Natural killer cell (primary cell): ENCODE results near the gene LHFPL2. TPM values are rescaled to one million over a fixed set of nuclear protein-coding genes. Genes with fewer than 3 reads are reported as not detected.
"Not testable (repeated sequence)": the region's sequence is repeated elsewhere in the genome, so short reads cannot be mapped to it uniquely, and the experiment has no call there.

Experiments used
- ATAC-seq, 3 donors: fragments of 150-1000 bp in 2 of 3; fragments of 200-7000 bp in 1 of 3; cut with Tn5 transposase; 1 replicate in 1 of 3; 2 replicates in 2 of 3; pipeline ENCODE4 v1.10.0; 2021; ENCODE audit warnings: mild to moderate bottlenecking in 2 of 3, moderate library complexity in 2 of 3
- DNase-seq, 2 donors: peaks; one replicate each; pipeline versions ENCODE4 v3.0.0 to v3.0.0-alpha.2; 2013 to 2021; ENCODE audit warnings: mixed read lengths in 1 of 2
- H3K27ac ChIP-seq: one replicate; pipeline ENCODE4 v1.5.1; 2013; ENCODE audit warnings: mild to moderate bottlenecking, low read length
- H3K27me3 ChIP-seq: one replicate; pipeline ENCODE4 v1.6.1; 2013; ENCODE audit warnings: low read length; ENCODE audit not compliant: control insufficient read depth, insufficient read depth
- H3K36me3 ChIP-seq: one replicate; pipeline ENCODE4 v1.6.1; 2013; ENCODE audit warnings: low read length; ENCODE audit not compliant: control insufficient read depth, insufficient read depth
- H3K4me1 ChIP-seq: one replicate; pipeline ENCODE4 v1.6.1; 2013; ENCODE audit warnings: low read length; ENCODE audit not compliant: control insufficient read depth, insufficient read depth
- H3K4me3 ChIP-seq: one replicate; pipeline ENCODE4 v1.5.1; 2013; ENCODE audit warnings: low read length
- H3K9me3 ChIP-seq: one replicate; pipeline ENCODE4 v1.6.1; 2013; ENCODE audit warnings: low read length; ENCODE audit not compliant: control insufficient read depth, insufficient read depth
- H3K27ac Mint-ChIP-seq, 2 donors: one replicate each; pipeline ENCODE4 v1.8.0; 2022; ENCODE audit warnings: mild to moderate bottlenecking in 2 of 2, mixed read lengths in 2 of 2, moderate library complexity in 1 of 2
- H3K27me3 Mint-ChIP-seq, 2 donors: one replicate each; pipeline ENCODE4 v1.8.0; 2022; ENCODE audit warnings: low read depth in 2 of 2, mixed read lengths in 2 of 2
- H3K36me3 Mint-ChIP-seq: one replicate; pipeline ENCODE4 v1.8.0; 2022; ENCODE audit warnings: mixed read lengths
- H3K4me1 Mint-ChIP-seq, 2 donors: one replicate each; pipeline ENCODE4 v1.8.0; 2022; ENCODE audit warnings: mixed read lengths in 2 of 2
- H3K4me3 Mint-ChIP-seq: one replicate; pipeline ENCODE4 v1.8.0; 2022; ENCODE audit warnings: mild to moderate bottlenecking, moderate library complexity, mixed read lengths
- H3K9me3 Mint-ChIP-seq, 2 donors: one replicate each; pipeline ENCODE4 v1.8.0; 2022; ENCODE audit warnings: mixed read lengths in 2 of 2
- WGBS: methylation state at CpG from one replicate; pipeline ENCODE4 v1.1.7; 2013; ENCODE audit warnings: missing lambda C conversion rate; ENCODE audit not compliant: insufficient coverage; 5-methylcytosine and 5-hydroxymethylcytosine counted together
- intact Hi-C: fragments of 100-400 bp; cut with micrococcal nuclease; formaldehyde crosslinking; loops from one replicate; pipeline ENCODE4 v1.14.2; 2022
- total RNA-seq, 4 donors: library from RNA; stranded (reverse); fragments of 120-200 nt in 1 of 4; gene quantifications; one replicate each; pipeline versions ENCODE4 v1.2.3 to v1.2.4, GENCODE V29; 2013 to 2022
- TF ChIP-seq, protein P1 (sequence below): fragments of 200-600 bp; IDR thresholded peaks from one replicate; pipeline ENCODE4 v1.8.0; 2022; ENCODE audit warnings: antibody characterized with exemption

The LHFPL2 gene
- total RNA-seq, 3 donors from 2014 or later (not counting 1 experiment from before 2014, with no cell fraction given), result 0.85 to 1.9 (median 1.00) TPM

DNA sequence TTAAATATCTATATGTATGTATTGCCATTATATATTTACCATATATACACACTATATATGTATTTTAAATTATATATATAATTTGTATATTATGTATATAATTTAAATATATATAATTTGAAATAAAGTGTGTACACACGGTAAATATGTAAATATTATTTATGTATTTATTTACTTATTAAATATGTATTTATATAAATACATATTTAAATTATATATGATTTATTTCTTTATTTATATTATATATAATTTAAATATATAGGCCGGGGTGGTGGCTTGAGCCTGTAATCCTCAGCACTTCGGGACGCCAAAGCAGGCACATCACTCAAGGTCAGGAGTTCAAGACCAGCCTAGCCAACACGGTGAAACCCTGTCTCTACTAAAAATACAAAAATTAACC is 31.3 kb upstream of the LHFPL2 start:
- Histone ChIP-seq H3K4me1 (no peaks in the 10 kb centered on the region), H3K27ac (no peak overlapping the region), H3K27me3 (no peaks in the 10 kb centered on the region), H3K9me3 (no peaks in the 10 kb centered on the region), H3K36me3 (no peaks in the 10 kb centered on the region), H3K4me3 (no peak overlapping the region)
- no peak for ATAC-seq
- Mint-ChIP-seq H3K27ac (no peak overlapping the region), H3K36me3 (no peaks in the 10 kb centered on the region), H3K27me3 (peaks cover 0 to 5% of the 10 kb centered on the region in 2 donors), H3K4me3 (no peak overlapping the region), H3K4me1 (no peaks in the 10 kb centered on the region), H3K9me3 (no peaks in the 10 kb centered on the region)
- TF ChIP-seq, protein P1, sequence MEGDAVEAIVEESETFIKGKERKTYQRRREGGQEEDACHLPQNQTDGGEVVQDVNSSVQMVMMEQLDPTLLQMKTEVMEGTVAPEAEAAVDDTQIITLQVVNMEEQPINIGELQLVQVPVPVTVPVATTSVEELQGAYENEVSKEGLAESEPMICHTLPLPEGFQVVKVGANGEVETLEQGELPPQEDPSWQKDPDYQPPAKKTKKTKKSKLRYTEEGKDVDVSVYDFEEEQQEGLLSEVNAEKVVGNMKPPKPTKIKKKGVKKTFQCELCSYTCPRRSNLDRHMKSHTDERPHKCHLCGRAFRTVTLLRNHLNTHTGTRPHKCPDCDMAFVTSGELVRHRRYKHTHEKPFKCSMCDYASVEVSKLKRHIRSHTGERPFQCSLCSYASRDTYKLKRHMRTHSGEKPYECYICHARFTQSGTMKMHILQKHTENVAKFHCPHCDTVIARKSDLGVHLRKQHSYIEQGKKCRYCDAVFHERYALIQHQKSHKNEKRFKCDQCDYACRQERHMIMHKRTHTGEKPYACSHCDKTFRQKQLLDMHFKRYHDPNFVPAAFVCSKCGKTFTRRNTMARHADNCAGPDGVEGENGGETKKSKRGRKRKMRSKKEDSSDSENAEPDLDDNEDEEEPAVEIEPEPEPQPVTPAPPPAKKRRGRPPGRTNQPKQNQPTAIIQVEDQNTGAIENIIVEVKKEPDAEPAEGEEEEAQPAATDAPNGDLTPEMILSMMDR, result no peak
- no peak for DNase-seq
- 93% methylated on average over 4 of the region's 5 CpGs for WGBS
- intact Hi-C loops, result no loop called here

DNA sequence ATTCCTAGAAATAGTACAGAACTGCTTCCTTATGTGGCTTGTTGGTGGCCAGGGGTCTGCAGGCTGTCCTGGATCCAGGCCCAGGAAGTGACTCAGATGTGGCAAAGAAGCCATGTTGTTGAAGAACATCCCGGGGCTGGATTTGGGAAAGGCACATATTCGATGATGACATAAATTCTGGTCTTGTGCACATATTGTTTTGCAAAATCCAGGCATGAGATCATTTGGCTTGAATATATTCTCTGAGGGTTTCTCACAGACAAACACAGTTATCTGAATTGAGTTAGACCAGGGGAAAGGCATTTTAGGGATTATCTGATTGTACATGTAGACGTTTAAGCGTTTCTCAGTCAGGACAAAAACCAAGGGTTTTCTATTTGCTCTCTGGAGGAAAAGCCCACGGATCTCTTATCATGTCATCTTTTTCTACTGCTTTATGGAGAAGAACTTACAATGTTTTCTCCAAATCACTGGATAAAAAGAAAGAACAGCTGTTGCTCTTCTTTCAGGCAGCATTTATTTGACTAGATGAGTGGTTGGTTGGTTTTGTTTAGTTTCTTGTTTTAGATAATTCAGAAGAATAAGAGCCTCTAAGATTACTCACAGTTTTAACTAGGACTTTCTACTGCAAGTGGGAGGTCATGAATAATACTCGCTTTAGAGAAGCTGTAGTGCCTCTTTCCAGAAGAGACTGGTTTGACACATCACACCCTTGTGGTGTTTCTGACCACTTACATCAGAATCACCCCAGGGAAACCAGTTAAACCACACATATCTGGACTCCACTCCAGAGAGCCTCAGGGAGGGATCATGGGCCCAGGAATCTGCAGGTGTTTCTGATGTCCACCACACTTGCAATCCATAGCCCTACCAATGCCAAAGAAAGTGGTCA is 29.5 kb upstream of the LHFPL2 start:
- no peaks in the 10 kb centered on the region for H3K4me1 Mint-ChIP-seq
- H3K36me3 ChIP-seq, result no peaks in the 10 kb centered on the region
- intact Hi-C loops, result no loop called here
- H3K4me3 ChIP-seq, result no peak overlapping the region
- H3K4me3 Mint-ChIP-seq, result no peak overlapping the region
- TF ChIP-seq, protein P1, result no peak
- no peaks in the 10 kb centered on the region for H3K9me3 ChIP-seq
- H3K27me3 Mint-ChIP-seq, result peaks cover 0 to 11% of the 10 kb centered on the region in 2 donors
- H3K27me3 ChIP-seq, result no peaks in the 10 kb centered on the region
- H3K9me3 Mint-ChIP-seq, result no peaks in the 10 kb centered on the region
- H3K36me3 Mint-ChIP-seq, result no peaks in the 10 kb centered on the region
- WGBS, result 81% methylated on average over 6 of the region's 6 CpGs
- ATAC-seq (no peak), DNase-seq (no peak)
- no peak overlapping the region for H3K27ac ChIP-seq
- no peak overlapping the region for H3K27ac Mint-ChIP-seq
- H3K4me1 ChIP-seq, result no peaks in the 10 kb centered on the region

DNA sequence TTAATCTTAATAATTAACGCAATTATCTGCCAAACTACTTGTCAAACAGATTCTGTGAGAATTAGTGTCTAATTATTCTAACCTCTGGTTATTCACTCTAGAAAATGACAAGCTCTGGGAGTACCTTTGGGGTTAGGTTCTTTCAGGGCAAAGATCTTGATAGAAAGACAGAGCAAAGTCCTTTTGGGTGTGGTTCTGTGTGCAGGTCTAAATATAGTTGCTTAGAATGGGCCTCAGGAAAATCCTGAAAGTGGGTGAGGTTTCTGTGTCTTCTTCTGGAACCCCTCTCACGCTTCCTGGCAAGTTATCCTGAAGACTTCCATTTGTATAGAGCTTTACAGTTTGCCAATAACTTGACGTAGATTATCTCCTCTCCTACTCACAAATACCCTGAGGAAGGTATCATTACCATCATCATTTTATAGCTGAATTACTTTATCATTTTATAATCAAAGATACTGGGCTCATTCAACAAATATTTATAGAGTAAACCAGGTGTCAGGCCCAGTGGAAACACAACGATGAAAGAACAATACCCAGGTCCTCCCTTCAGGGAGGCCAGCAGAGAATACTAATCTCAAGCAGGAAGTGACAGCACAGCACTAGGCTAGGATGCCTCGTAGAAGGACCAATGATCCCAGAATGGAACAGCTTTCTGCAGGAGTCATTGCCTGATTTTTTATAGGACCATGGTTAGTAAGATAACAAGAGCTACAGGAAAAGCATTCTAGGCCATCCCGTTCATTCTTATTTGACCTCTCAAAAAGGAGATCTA is 27.6 kb upstream of the LHFPL2 start:
- no peaks in the 10 kb centered on the region for H3K36me3 ChIP-seq
- no peaks in the 10 kb centered on the region for H3K27me3 ChIP-seq
- no peaks in the 10 kb centered on the region for H3K9me3 Mint-ChIP-seq

DNA sequence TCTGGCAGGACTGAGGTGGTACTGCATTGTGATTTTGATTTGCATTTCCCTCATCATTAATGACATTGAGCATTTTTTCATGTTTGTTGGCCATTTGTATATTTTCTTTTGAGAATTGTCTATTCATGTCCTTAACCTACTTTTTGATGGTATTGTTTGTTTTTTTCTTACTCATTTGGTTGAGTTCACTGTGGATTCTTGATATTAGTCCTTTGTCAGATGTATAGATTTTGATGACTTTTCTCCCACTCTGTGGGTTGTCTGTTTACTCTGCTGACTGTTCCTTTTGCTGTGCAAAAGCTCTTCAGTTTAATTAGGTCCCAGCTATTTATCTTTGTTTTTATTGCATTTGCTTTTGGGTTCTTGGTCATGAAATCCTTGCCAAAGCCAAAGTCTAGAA is 25.3 kb upstream of the LHFPL2 start:
- H3K9me3 Mint-ChIP-seq, H3K4me3 ChIP-seq, DNase-seq, H3K27ac ChIP-seq, H3K9me3 ChIP-seq, H3K4me1 Mint-ChIP-seq, H3K4me1 ChIP-seq, ATAC-seq, H3K4me3 Mint-ChIP-seq, H3K27ac Mint-ChIP-seq, H3K36me3 ChIP-seq, intact Hi-C loops, H3K36me3 Mint-ChIP-seq, H3K27me3 ChIP-seq: not testable (repeated sequence)
- peaks cover 8 to 11% of the 10 kb centered on the region in 2 donors for H3K27me3 Mint-ChIP-seq

More for the DNA sequence above, 27.6 kb upstream of the LHFPL2 start:
- no peak overlapping the region for H3K4me3 ChIP-seq
- no peaks in the 10 kb centered on the region for H3K4me1 ChIP-seq
- no peaks in the 10 kb centered on the region for H3K9me3 ChIP-seq
- H3K27ac ChIP-seq, result no peak overlapping the region
- no peak for ATAC-seq
- Mint-ChIP-seq H3K27ac (no peak overlapping the region), H3K4me3 (no peak overlapping the region), H3K4me1 (no peaks in the 10 kb centered on the region), H3K36me3 (no peaks in the 10 kb centered on the region), H3K27me3 (peaks cover 6 to 11% of the 10 kb centered on the region in 2 donors)
- 85% methylated on average over 5 of the region's 6 CpGs for WGBS
- intact Hi-C loops, result no loop called here
- TF ChIP-seq, protein P1, result no peak
- DNase-seq, result no peak
